Retina (tissue), 1 donor: ENCODE data around the gene IMMP2L.
"Not testable (repeated sequence)": the region's sequence is repeated elsewhere in the genome, so short reads cannot be mapped to it uniquely, and the experiment has no call there.

Experiments
- DNase-seq: peaks from one replicate; pipeline ENCODE4 v3.0.0-alpha.2; 2016

The IMMP2L gene

GRCh38 chr7:111091593-111092358 is 470.5 kb downstream of the IMMP2L start:
- DNase-seq: peak; percentile 72

- peak; percentile 78 for DNase-seq
Measured at GRCh38 chr7:111090846-111091245, 471.4 kb downstream of the IMMP2L start, which contains the start of gene LRRN3. Gene LRRN3 (plus strand): TSS chr7:111091127. CDS start chr7:111122773, 31,646 bp downstream.

GRCh38 chr7:111089822-111090426 is 472.4 kb downstream of the IMMP2L start:
- DNase-seq: peak; percentile 42

DNA sequence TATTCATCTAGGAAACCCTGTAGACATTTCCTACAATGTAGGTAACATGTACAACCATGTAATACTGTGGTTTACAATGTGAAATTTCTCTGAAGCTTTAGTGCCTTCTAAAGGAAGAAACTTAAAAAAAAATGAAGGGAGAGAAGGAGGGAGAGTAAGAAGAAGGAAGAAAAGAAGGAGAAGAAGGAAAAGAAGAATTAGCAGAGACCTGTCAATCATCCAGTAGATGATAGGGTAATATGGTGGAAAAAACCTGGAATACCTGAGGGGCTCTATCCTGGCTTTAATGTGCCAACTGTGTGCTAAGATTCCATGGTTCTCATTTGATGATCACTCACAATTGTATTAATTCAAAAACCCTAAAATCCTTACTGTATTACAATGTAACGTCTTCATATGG is 474.0 kb downstream of the IMMP2L start:
- DNase-seq: no peak

- DNase-seq: no peak
Measured at GRCh38 chr7:111086532-111086931, 475.8 kb downstream of the IMMP2L start.

GRCh38 chr7:111085356-111085755 is 476.9 kb downstream of the IMMP2L start:
- no peak for DNase-seq

- no peak for DNase-seq
Measured at GRCh38 chr7:111083413-111083812, 478.9 kb downstream of the IMMP2L start.

- no peak for DNase-seq
Measured at GRCh38 chr7:111082351-111082750, 479.9 kb downstream of the IMMP2L start.

GRCh38 chr7:111081546-111082267 is 480.6 kb downstream of the IMMP2L start:
- DNase-seq: no peak

DNA sequence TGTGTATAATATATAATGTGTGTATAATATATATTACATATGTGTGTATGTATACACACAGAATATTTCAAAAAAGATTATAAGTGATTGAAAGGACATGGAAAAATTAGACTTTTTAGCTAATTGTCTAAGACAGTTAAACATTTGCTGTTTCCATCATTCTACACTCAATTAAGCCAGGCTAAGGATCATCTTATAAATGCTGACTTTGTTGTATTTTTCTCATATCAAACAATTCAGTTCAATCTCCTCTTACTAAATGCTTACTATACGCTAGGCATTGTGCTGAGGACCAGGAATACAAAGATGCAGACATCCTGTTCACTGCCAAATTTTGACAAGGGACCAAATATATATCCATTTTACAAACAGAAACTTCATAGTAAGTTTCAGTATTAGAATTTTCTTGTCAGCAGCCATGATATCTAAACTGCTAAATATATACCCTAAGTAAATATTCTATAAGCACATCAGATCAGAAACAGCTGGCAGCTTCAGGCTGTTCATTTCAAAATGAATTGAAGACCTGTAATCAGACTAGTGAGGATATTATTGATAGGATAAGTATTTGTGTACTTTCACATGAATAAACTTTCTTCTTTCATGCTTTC is 481.7 kb downstream of the IMMP2L start:
- DNase-seq: no peak

GRCh38 chr7:111077001-111077400 is 485.3 kb downstream of the IMMP2L start:
- no peak for DNase-seq

- DNase-seq: no peak
Measured at GRCh38 chr7:111076205-111076604, 486.1 kb downstream of the IMMP2L start.

DNA sequence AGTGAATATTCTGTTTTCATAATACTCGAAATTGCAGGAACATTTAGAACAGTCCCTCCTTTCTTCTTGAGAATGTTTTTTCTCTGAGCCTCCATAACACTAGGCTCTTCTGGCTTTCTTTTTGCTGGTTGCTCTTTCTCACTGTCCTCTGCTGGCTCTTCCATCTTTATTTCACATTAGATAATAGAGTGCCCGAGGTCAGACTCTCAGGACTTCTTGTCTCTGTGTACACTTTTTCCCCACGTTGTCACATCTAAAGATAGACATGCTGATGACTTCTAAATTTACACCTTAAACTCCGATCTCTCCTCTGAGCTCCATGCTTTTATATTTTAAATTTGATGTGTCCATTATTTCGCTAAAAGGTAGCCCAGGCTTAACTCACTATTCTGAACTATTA is 486.8 kb downstream of the IMMP2L start:
- DNase-seq: no peak

DNA sequence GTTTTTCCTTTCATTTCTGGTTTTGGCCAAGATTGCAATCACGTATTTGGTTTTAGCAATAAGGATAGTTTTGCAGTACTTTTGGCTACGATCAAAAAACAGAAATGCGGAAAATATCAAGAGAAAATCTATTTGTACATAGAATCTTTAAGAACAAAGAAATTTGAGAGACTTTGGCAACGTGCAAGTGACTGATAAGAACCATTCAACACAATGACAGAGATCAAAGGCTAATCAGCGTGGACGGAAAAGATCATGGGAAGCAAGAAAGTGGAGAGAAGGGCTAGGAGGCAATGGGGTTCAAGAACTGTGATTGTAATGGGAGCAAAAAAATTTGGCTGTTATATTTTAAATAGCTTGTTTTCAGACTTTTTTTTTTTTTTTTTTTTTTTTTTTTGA is 487.5 kb downstream of the IMMP2L start:
- no peak for DNase-seq

DNA sequence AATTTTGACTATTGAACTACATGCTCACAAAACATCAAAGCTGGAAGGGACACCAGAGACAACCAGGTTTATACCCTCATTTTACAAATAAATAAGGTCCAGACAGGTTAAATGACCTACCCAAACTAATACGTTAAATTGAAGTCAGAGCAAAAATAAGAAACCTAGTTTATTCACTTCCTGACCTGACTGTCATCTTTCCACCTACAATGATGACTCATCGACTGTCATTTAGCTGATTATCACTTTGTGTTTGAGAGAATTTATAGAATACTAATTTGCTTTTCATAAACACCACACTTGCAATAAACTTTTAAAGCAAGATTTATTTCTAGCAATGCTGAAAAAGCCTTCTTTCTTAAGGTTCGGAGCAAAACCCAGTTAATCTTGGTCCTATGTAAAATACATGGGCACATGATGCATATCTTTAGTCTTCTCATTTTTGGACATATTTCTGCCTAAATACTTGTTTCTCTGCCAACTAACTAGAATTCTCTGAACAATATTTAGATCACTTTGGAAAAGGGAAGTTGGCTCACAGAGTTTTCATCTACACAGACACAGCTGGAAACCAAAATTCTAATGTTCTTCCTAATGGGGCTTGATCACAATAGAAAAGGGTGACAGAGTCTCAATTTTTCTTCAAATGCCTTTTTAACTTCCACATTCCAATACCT is 488.1 kb downstream of the IMMP2L start:
- no peak for DNase-seq

GRCh38 chr7:111072658-111073057 is 489.6 kb downstream of the IMMP2L start:
- not testable (repeated sequence) for DNase-seq

DNA sequence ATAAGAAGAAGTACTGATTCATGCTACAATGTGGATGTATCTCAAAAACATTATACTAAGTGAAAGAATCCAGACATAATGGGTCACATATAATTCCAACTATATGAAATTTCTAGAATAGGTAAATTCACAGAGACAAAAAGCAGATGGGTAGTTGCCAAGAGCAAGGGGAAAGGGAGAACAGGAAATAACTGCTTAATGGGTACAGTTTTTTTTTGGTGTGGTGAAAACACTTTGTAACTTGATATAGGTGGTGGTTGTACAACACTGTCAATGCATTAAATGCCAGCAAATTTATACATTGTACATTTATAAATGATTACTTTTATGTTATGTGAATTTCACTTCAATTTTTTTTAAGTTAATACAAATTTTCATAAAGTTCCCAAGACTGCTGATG is 490.7 kb downstream of the IMMP2L start:
- DNase-seq: no peak

- DNase-seq: no peak
Measured at GRCh38 chr7:111068618-111069017, 493.7 kb downstream of the IMMP2L start.

DNA sequence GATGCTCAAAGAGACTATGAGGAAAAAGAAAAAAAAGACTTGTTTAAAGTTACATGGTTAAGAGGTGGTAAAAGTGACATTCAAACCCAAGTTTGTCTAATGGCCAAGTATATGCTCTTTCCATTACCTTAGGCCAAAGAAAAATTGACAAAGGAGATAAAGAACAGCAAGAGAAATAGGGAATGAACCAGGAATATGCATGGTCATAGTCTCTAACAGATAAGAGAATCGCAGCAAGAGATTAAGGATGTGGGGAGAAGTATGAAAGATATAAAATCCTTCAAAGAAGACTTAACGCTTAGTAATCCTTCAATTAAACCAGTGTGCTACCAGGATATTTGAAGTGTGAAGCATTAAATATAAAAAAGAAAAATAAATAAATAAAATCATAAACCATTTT is 494.6 kb downstream of the IMMP2L start:
- no peak for DNase-seq

DNA sequence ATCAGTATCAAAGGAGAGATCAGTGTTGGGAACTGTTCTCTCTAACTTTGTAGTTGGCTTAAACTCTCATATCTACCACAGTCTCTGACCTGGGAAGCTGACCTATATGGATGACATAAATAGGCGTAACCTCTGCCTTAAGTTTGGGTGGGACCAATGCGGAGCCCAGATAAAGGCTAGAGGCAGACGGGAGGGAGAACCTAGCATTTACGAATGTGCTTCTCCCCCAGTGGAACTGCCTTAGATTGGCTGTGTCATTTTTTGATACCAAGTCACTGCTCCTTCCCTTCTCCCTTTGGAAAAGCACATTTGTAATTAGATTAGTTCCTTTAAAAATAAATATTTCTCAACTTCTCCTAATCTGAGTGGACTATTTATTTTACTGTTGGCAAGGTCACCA is 495.0 kb downstream of the IMMP2L start:
- DNase-seq: no peak

DNA sequence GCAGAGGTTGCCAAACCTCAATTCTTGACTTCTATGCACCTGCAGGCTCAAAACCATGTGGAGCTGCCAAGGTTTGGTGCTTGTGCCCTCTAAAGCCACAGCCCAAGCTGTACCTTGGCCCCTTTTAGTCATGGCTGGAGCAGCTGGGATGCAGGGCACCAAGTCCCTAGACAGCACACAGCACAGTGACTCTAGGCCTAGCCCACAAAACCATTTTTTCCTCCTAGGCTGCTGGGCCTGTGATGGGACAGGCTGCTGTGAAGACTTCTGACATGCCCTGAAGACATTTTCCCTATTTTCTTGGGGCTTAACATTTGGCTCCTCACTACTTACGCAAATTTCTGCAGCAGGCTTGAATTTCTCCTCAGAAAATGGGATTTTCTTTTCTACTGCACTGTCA is 499.1 kb downstream of the IMMP2L start:
- no peak for DNase-seq

- DNase-seq: no peak
Measured at GRCh38 chr7:111059833-111060232, 502.5 kb downstream of the IMMP2L start.

DNA sequence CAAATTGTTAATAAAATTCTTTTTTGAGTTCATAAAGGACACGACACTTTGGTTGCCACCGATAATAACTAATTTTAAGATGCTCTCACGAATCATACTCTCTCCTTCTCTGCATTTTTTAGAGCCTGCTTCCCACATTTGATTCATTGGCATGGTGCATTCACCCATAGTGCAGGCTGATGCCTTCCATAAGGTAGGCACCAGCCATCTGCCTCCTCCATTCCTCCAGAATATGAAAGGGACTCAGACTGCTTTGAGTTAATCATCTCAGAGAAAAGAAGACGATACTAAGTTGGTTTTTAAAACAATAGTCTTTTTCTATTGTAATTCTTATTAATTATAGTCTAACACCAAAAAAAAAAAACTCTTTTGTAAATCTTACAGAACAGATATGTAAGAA is 505.2 kb downstream of the IMMP2L start:
- DNase-seq: no peak
